HepG2 (cell line): ENCODE results near the gene IFNA7. TPM values are rescaled to one million over a fixed set of nuclear protein-coding genes. Genes with fewer than 3 reads are reported as not detected.

Source experiments
- ATAC-seq: fragments of 200-7000 bp; cut with Tn5 transposase; 3 replicates; pipeline ENCODE4 v1.9.1; 2020; ENCODE audit warnings: mild to moderate bottlenecking, moderate library complexity
- BruUV-seq: library from RNA; stranded (reverse); fragments of 400-500 nt; replicated peaks from 2 replicates; lab custom pipeline; 2021; lab: Mats Ljungman, UMichigan
- CTCF ChIA-PET: fragments of 300-600 bp; formaldehyde crosslinking; extraction: SDS; loops from one replicate; lab custom pipeline; 2021; ENCODE audit warnings: low total read pairs, inconsistent platforms, low intra/inter-chr PET ratio; lab: Yijun Ruan, JAX
- POLR2A ChIA-PET: fragments of 350-600 bp; sonication (Branson Sonifier 250); formaldehyde crosslinking; loops from one replicate; lab custom pipeline; 2020; ENCODE audit warnings: antibody characterized with exemption, inconsistent platforms; lab: Yijun Ruan, JAX
- DNase-seq: peaks from one replicate; pipeline ENCODE4 v3.0.0-alpha.2; 2015; ENCODE audit warnings: low spot score
- FAIRE-seq: peaks from 3 replicates; lab custom pipeline; 2011; peaks lifted over from hg19 to GRCh38; lab: Jason Lieb, UNC
- H2AFZ ChIP-seq: one replicate; pipeline ENCODE4 v1.6.1; 2011; ENCODE audit warnings: low read length, inconsistent platforms
- H3K27ac ChIP-seq: fragments of 300-600 bp; 3 replicates; pipeline ENCODE4 v1.8.0; 2011; ENCODE audit warnings: mixed run types, mild to moderate bottlenecking, mixed read lengths, low read length, inconsistent platforms; ENCODE audit not compliant: insufficient read depth; ENCODE audit errors: extremely low read length
- H3K27me3 ChIP-seq, 2 experiments: fragments of 200-600 bp in 1 of 2; 2 replicates in 1 of 2; 3 replicates in 1 of 2; pipeline versions ENCODE4 v1.6.0 to v1.8.0; 2011; ENCODE audit warnings: low read length in 2 of 2, mild to moderate bottlenecking in 2 of 2, moderate library complexity in 2 of 2, inconsistent platforms in 1 of 2; ENCODE audit not compliant: insufficient read depth in 2 of 2, control insufficient read depth in 1 of 2
- H3K36me3 ChIP-seq, 2 experiments: fragments of 200-600 bp in 1 of 2; replicated peaks in 1 of 2; 2 replicates in 1 of 2; 3 replicates in 1 of 2; pipeline versions ENCODE4 v1.5.1 to v1.8.0; 2011; ENCODE audit warnings: low read length in 2 of 2, inconsistent platforms in 1 of 2; ENCODE audit not compliant: insufficient read depth in 2 of 2, control insufficient read depth in 1 of 2
- H3K4me1 ChIP-seq: 2 replicates; pipeline ENCODE4 v1.5.1; 2012; ENCODE audit warnings: low read length, inconsistent platforms; ENCODE audit not compliant: insufficient read depth
- H3K4me2 ChIP-seq: 2 replicates; pipeline ENCODE4 v1.6.0; 2011; ENCODE audit warnings: low read depth, low read length, inconsistent platforms
- H3K4me3 ChIP-seq, 3 experiments: fragments of 200-600 bp in 1 of 3; sonication (generic), shearing (Covaris generic) in 1 of 3; replicated peaks in 1 of 3; 2 replicates each; pipeline ENCODE4 v1.5.1; 2011 to 2016; ENCODE audit warnings: low read length in 3 of 3, inconsistent platforms in 2 of 3, low read depth in 2 of 3, mild to moderate bottlenecking in 2 of 3, control low read depth in 1 of 3, mixed read lengths in 1 of 3; ENCODE audit not compliant: insufficient read depth in 1 of 3
- H3K79me2 ChIP-seq: one replicate; pipeline ENCODE4 v1.6.1; 2011; ENCODE audit warnings: low read length, inconsistent platforms; ENCODE audit not compliant: insufficient read depth
- H3K9ac ChIP-seq: 2 replicates; pipeline ENCODE4 v1.6.0; 2011; ENCODE audit warnings: mild to moderate bottlenecking, low read depth, low read length, inconsistent platforms; ENCODE audit not compliant: insufficient read depth
- H3K9me3 ChIP-seq: 2 replicates; pipeline ENCODE4 v1.5.1; 2012; ENCODE audit warnings: mild to moderate bottlenecking, low read length
- H4K20me1 ChIP-seq: 2 replicates; pipeline ENCODE4 v1.6.0; 2011; ENCODE audit warnings: inconsistent platforms, mild to moderate bottlenecking, low read length, moderate library complexity; ENCODE audit not compliant: insufficient read depth
- HIC2 ChIP-seq: sonication (generic); formaldehyde crosslinking; IDR thresholded peaks from 2 replicates; pipeline ENCODE4 v1.9.0; 2022; ENCODE audit warnings: low read depth, missing genetic modification reagents
- NFIB ChIP-seq: sonication (generic); formaldehyde crosslinking; IDR thresholded peaks from 2 replicates; pipeline ENCODE4 v1.9.0; 2021; ENCODE audit warnings: missing genetic modification reagents, mild to moderate bottlenecking, borderline replicate concordance
- NKX3-1 ChIP-seq: sonication (generic); formaldehyde crosslinking; IDR thresholded peaks from 2 replicates; pipeline ENCODE4 v1.5.0; 2020; ENCODE audit warnings: missing genetic modification reagents
- PAX8 ChIP-seq: sonication (generic); formaldehyde crosslinking; IDR thresholded peaks from 2 replicates; pipeline ENCODE4 v1.8.0; 2022; ENCODE audit warnings: mild to moderate bottlenecking, missing genetic modification reagents, borderline replicate concordance
- PCBP1 ChIP-seq: fragments of 200-400 bp; formaldehyde crosslinking; IDR thresholded peaks from 2 replicates; pipeline ENCODE4 v1.6.1; 2017; ENCODE audit warnings: mild to moderate bottlenecking, low read depth, low read length, borderline replicate concordance
- PLSCR1 ChIP-seq: sonication (generic); formaldehyde crosslinking; IDR thresholded peaks from 2 replicates; pipeline ENCODE4 v1.5.0; 2020; ENCODE audit warnings: missing genetic modification reagents, mild to moderate bottlenecking, borderline replicate concordance
- ZNF3 ChIP-seq: IDR thresholded peaks from 2 replicates; pipeline ENCODE4 v1.7.0; 2017; ENCODE audit warnings: inconsistent platforms
- WGBS: methylation state at CpG from one replicate; pipeline ENCODE4 v1.1.6; 2017; ENCODE audit warnings: low lambda C conversion rate; 5-methylcytosine and 5-hydroxymethylcytosine counted together
- in situ Hi-C: cut with HindIII; loops from 2 replicates; pipeline ENCODE4 v1.10.0; 2017; ENCODE audit warnings: low pct_unique_long_range_greater_than_20kb; ENCODE audit not compliant: extremely low pct_ligation_motif_present
- intact Hi-C: fragments of 100-400 bp; cut with micrococcal nuclease; formaldehyde crosslinking; loops from one replicate; pipeline ENCODE4 v1.10.0; 2022; ENCODE audit not compliant: unreplicated experiment
- polyA plus RNA-seq, 8 experiments: library from polyadenylated mRNA; depleted of rRNA in 3 of 8; stranded (reverse) in 7 of 8; unstranded in 1 of 8; fragments of >200 nt; fragmentation: Illumina TruSeq in 4 of 8; extraction: Trizol in 4 of 8; gene quantifications; 2 replicates each; pipeline versions ENCODE4 v1.2.1 to v1.2.3, GENCODE V29; 2011 to 2016; ENCODE audit warnings: low read depth in 4 of 8, missing spikeins in 1 of 8, mixed read lengths in 1 of 8; ENCODE audit not compliant: insufficient read depth in 1 of 8
- total RNA-seq, 5 experiments: library from RNA; depleted of rRNA; stranded (reverse); fragments of >200 nt; fragmentation: Illumina TruSeq; extraction: Trizol; gene quantifications; 2 replicates each; pipeline ENCODE4 v1.2.3, GENCODE V29; 2016; ENCODE audit warnings: low read depth in 1 of 5

The IFNA7 gene
- total and polyA plus RNA-seq, 2 of the 13 experiments (the other 11 are each of a cell fraction or from before 2014, with no cell fraction given) = not detected

- POLR2A ChIA-PET = no interaction called here
- Histone ChIP-seq H2AFZ (no peak overlapping the region), H3K27me3 (no peaks in the 10 kb centered on the region), H4K20me1 (no peaks in the 10 kb centered on the region), H3K9me3 (no peaks in the 10 kb centered on the region), H3K4me1 (no peaks in the 10 kb centered on the region), H3K4me3 (no peak overlapping the region), H3K27ac (no peak overlapping the region), H3K36me3 (no peaks in the 10 kb centered on the region), H3K4me2 (no peak overlapping the region), H3K9ac (no peak overlapping the region), H3K79me2 (no peaks in the 10 kb centered on the region)
- BruUV-seq = no TSS peak
- TF ChIP-seq NFIB (CRISPR knock-in tag) (no peak), ZNF3 (CRISPR knock-in tag) (no peak), NKX3-1 (CRISPR knock-in tag) (no peak), PAX8 (CRISPR knock-in tag) (no peak), PCBP1 (no peak), HIC2 (CRISPR knock-in tag) (no peak), PLSCR1 (CRISPR knock-in tag) (no peak)
- DNase-seq = no peak
- WGBS = 0% methylated on average over 2 of the region's 4 CpGs
- in situ Hi-C loops = no loop called here
- intact Hi-C loops = no loop called here
- no peak for ATAC-seq
- FAIRE-seq = no peak
- CTCF ChIA-PET = no interaction called here
Measured at GRCh38 chr9:21234153-21234687, 32.2 kb upstream of the IFNA7 start.
